Mesothelial cell of epicardium (in vitro differentiated cells): ENCODE data around the gene FGR. TPM values are rescaled to one million over a fixed set of nuclear protein-coding genes. Genes with fewer than 3 reads are reported as not detected.

Experiments used
- DNase-seq, 2 experiments: peaks; one replicate each; pipeline ENCODE4 v3.0.0; 2021; ENCODE audit warnings: low spot score in 2 of 2; ENCODE audit not compliant: unreplicated experiment in 2 of 2
- H3K27ac Mint-ChIP-seq: 2 replicates; pipeline ENCODE4 v1.8.0; 2021; ENCODE audit warnings: mixed read lengths
- H3K27me3 Mint-ChIP-seq: 2 replicates; pipeline ENCODE4 v1.8.0; 2021; ENCODE audit warnings: low read depth, mixed read lengths
- H3K36me3 Mint-ChIP-seq: 2 replicates; pipeline ENCODE4 v1.8.0; 2021; ENCODE audit warnings: mixed read lengths
- H3K4me1 Mint-ChIP-seq: 2 replicates; pipeline ENCODE4 v1.8.0; 2021; ENCODE audit warnings: mixed read lengths
- H3K4me3 Mint-ChIP-seq: 2 replicates; pipeline ENCODE4 v1.8.0; 2021; ENCODE audit warnings: mild to moderate bottlenecking, moderate library complexity, mixed read lengths
- H3K9me3 Mint-ChIP-seq: 2 replicates; pipeline ENCODE4 v1.8.0; 2021; ENCODE audit warnings: mixed read lengths
- CTCF ChIP-seq: fragments of 200-600 bp; sonication (generic); IDR thresholded peaks from one replicate; pipeline ENCODE4 v1.5.0; 2021; ENCODE audit warnings: antibody characterized with exemption; ENCODE audit not compliant: unreplicated experiment
- total RNA-seq: library from RNA; stranded (reverse); gene quantifications from 3 replicates; pipeline ENCODE4 v1.2.1, GENCODE V29; 2021

The FGR gene
- total RNA-seq, 1 donor from 2014 or later = 0.11 TPM

- DNase-seq = no peak
- no peak for TF ChIP-seq CTCF
- no peaks in the 10 kb centered on the region for H3K36me3 Mint-ChIP-seq
- H3K4me1 Mint-ChIP-seq = peaks cover 10% of the 10 kb centered on the region
- no peaks in the 10 kb centered on the region for H3K9me3 Mint-ChIP-seq
- H3K27ac Mint-ChIP-seq = no peak overlapping the region
- H3K4me3 Mint-ChIP-seq = peak overlapping the region; percentile 89
- H3K27me3 Mint-ChIP-seq = no peaks in the 10 kb centered on the region
These were observed 34.3 kb downstream of the FGR start for GRCh38 chr1:27600498-27601175.

- TF ChIP-seq CTCF = no peak
- H3K4me3 Mint-ChIP-seq = peak overlapping the region; percentile 89
- no peaks in the 10 kb centered on the region for H3K9me3 Mint-ChIP-seq
- H3K27me3 Mint-ChIP-seq = no peaks in the 10 kb centered on the region
- no peaks in the 10 kb centered on the region for H3K36me3 Mint-ChIP-seq
- peaks cover 4% of the 10 kb centered on the region for H3K4me1 Mint-ChIP-seq
- no peak for DNase-seq
- H3K27ac Mint-ChIP-seq = no peak overlapping the region
These were observed 35.1 kb downstream of the FGR start for GRCh38 chr1:27599605-27600497.

- H3K9me3 Mint-ChIP-seq = no peaks in the 10 kb centered on the region
- H3K4me3 Mint-ChIP-seq = peak overlapping the region; percentile 45
- H3K36me3 Mint-ChIP-seq = no peaks in the 10 kb centered on the region
- H3K4me1 Mint-ChIP-seq = peaks cover 4% of the 10 kb centered on the region
- H3K27me3 Mint-ChIP-seq = no peaks in the 10 kb centered on the region
- TF ChIP-seq CTCF = no peak
- no peak for DNase-seq
- no peak overlapping the region for H3K27ac Mint-ChIP-seq
These were observed 36.0 kb downstream of the FGR start for GRCh38 chr1:27598902-27599528.

GRCh38 chr1:27598295-27598687 lies 36.7 kb downstream of the FGR start:
- Mint-ChIP-seq H3K27ac (no peak overlapping the region), H3K4me1 (peaks cover 4% of the 10 kb centered on the region), H3K36me3 (no peaks in the 10 kb centered on the region), H3K9me3 (no peaks in the 10 kb centered on the region), H3K27me3 (no peaks in the 10 kb centered on the region), H3K4me3 (no peak overlapping the region)
- no peak for TF ChIP-seq CTCF
- no peak for DNase-seq

GRCh38 chr1:27597516-27598294 lies 37.3 kb downstream of the FGR start:
- DNase-seq = no peak
- H3K4me1 Mint-ChIP-seq = peaks cover 4% of the 10 kb centered on the region
- H3K27ac Mint-ChIP-seq = no peak overlapping the region
- no peaks in the 10 kb centered on the region for H3K27me3 Mint-ChIP-seq
- peak overlapping the region; percentile 57 for H3K4me3 Mint-ChIP-seq
- H3K36me3 Mint-ChIP-seq = no peaks in the 10 kb centered on the region
- TF ChIP-seq CTCF = no peak
- H3K9me3 Mint-ChIP-seq = no peaks in the 10 kb centered on the region
